HG02938 (cell line): ENCODE results near the gene LTK.

Experiments used
- ATAC-seq: cut with Tn5 transposase; IDR thresholded peaks from one replicate; pipeline ENCODE4 v1.9.1; 2021; ENCODE audit warnings: mild to moderate bottlenecking, moderate library complexity; ENCODE audit not compliant: unreplicated experiment

The LTK gene

GRCh38 chr15:41499109-41499851, 14.3 kb downstream of the LTK start:
- no peak for ATAC-seq

- no peak for ATAC-seq
These were observed 15.0 kb downstream of the LTK start for GRCh38 chr15:41498657-41499056.

- ATAC-seq, result no peak
These were observed 17.7 kb downstream of the LTK start for GRCh38 chr15:41495736-41496599.

GRCh38 chr15:41494922-41495735, 18.5 kb downstream of the LTK start:
- ATAC-seq, result no peak

- peak; percentile 18 for ATAC-seq
These were observed 19.3 kb downstream of the LTK start for GRCh38 chr15:41494190-41494921.

- ATAC-seq, result peak; percentile 19
These were observed 19.8 kb downstream of the LTK start for GRCh38 chr15:41493902-41494189.

GRCh38 chr15:41493205-41493901, 20.3 kb downstream of the LTK start, which contains the start of gene ITPKA:
TSS of gene ITPKA (plus strand) at chr15:41493874. CDS start at chr15:41493928, 54 bp downstream.
- peak; percentile 50 for ATAC-seq

GRCh38 chr15:41492597-41493204, 20.9 kb downstream of the LTK start:
- no peak for ATAC-seq

- no peak for ATAC-seq
These were observed 21.7 kb downstream of the LTK start for GRCh38 chr15:41491889-41492288.

- no peak for ATAC-seq
These were observed 23.3 kb downstream of the LTK start for GRCh38 chr15:41490355-41490754.

GRCh38 chr15:41489641-41490040, 24.0 kb downstream of the LTK start:
- no peak for ATAC-seq

- ATAC-seq, result no peak
These were observed 25.8 kb downstream of the LTK start for GRCh38 chr15:41487802-41488201.

- ATAC-seq, result no peak
These were observed 26.2 kb downstream of the LTK start for GRCh38 chr15:41487381-41487780.

GRCh38 chr15:41486286-41486685, 27.3 kb downstream of the LTK start:
- no peak for ATAC-seq

GRCh38 chr15:41484937-41485625, 28.5 kb downstream of the LTK start:
- ATAC-seq, result no peak

GRCh38 chr15:41483519-41483918, 30.1 kb downstream of the LTK start:
- no peak for ATAC-seq

- peak; percentile 71 for ATAC-seq
These were observed 30.5 kb downstream of the LTK start for GRCh38 chr15:41483115-41483514.

- ATAC-seq, result no peak
These were observed 31.3 kb downstream of the LTK start for GRCh38 chr15:41482110-41482877.
